CD4-positive, alpha-beta T cell treated with Interleukin-4 for 4 hours (primary cell): Measurements from ENCODE around the gene APOE.
"Not testable (repeated sequence)": the region's sequence is repeated elsewhere in the genome, so short reads cannot be mapped to it uniquely, and the experiment has no call there.

Experiments used
- DNase-seq: peaks from one replicate; pipeline ENCODE4 v3.0.0-alpha.2; 2020

APOE gene

GRCh38 chr19:44905437-44906160 lies at the start of gene APOE:
APOE (plus strand) TSS chr19:44905796; CDS start chr19:44906625, 829 bp downstream.
- no peak for DNase-seq

- no peak for DNase-seq
These were observed 49.0 kb upstream of the APOE start for GRCh38 chr19:44856421-44857083.

- no peak for DNase-seq
These were observed 47.8 kb upstream of the APOE start for GRCh38 chr19:44857837-44858236.

DNA sequence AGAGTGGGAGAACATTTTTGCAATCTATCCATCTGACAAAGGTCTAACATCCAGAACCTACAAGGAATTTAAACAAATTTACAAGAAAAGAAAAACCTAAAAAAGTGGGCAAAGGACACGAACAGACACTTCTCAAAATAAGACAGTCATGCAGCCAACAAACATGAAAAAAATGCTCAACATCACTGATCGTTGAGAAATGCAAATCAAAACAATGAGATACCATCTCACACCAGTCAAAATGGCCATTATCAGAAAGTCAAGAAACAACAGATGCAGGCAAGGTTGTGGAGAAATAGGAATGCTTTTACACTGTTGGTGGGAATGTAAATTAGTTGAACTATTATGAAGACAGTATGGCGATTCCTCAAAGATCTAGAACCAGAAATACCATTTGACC lies 44.0 kb upstream of the APOE start:
- not testable (repeated sequence) for DNase-seq

GRCh38 chr19:44863990-44864389 lies 41.6 kb upstream of the APOE start:
- DNase-seq = no peak

- no peak for DNase-seq
These were observed 40.3 kb upstream of the APOE start for GRCh38 chr19:44865196-44865767.

- DNase-seq = no peak
These were observed 38.9 kb upstream of the APOE start for GRCh38 chr19:44866664-44867063.

- DNase-seq = no peak
These were observed 38.0 kb upstream of the APOE start for GRCh38 chr19:44867578-44867977.

DNA sequence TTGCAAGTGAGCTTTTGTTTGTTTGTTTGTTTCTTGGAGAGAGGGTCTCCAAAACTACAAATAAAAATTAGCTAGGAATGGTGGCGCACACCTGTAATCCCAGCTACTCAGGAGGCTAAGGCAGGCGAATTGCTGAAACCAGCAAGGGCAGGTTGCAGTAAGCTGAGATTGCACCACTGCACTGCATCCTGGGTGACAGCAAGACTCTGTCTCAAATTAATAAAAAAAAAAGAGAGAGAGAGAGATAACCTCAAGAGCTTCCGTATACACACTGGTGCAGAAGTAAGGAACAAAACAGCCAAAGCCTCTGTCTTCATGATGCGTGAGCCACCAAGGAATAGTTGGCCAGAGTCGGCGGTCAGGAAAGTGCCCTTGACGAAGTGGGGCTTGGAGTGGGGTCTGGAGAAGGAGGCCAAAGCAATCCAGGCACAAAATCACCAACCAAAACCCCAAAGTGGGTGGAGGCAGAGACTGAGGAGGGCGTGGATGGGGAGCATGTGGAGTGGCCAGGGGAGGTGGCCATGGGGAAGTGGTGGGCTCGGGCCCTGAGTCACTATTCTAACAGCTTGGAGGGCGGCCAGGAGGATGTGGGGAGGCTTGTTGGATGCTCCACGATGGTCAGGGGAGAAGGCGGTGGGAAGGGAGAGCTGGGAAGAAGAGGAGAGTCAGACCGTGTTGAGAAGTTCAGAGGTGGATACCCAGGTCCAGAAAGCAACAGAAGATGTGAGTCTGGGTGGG lies 35.7 kb upstream of the APOE start:
- DNase-seq = no peak

DNA sequence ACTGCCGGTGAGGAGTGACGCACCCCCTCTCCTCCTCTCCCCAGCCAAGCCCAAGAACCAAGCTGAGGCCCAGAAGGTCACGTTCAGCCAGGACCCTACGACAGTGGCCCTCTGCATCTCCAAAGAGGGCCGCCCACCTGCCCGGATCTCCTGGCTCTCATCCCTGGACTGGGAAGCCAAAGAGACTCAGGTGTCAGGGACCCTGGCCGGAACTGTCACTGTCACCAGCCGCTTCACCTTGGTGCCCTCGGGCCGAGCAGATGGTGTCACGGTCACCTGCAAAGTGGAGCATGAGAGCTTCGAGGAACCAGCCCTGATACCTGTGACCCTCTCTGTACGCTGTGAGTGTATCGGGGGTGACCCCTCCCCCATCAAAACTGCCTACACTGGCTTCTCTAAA lies 33.8 kb upstream of the APOE start:
- no peak for DNase-seq

DNA sequence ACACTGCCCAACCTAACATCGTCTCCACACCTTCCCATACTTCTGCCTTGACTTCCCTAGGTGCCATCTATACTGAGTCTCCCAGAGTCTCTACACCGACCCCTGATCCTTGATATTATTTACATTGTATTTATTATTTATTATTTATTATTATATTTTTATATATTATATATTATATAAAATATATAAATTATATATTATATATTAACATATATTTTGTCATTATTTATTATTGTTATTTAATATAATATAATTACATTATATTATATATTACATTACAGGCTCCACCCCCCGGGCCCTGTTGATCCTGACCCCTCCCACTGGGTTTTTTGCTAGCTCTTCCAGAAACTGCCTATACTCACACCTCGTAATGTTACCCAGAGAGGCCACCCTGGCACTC lies 32.9 kb upstream of the APOE start:
- DNase-seq = no peak

DNA sequence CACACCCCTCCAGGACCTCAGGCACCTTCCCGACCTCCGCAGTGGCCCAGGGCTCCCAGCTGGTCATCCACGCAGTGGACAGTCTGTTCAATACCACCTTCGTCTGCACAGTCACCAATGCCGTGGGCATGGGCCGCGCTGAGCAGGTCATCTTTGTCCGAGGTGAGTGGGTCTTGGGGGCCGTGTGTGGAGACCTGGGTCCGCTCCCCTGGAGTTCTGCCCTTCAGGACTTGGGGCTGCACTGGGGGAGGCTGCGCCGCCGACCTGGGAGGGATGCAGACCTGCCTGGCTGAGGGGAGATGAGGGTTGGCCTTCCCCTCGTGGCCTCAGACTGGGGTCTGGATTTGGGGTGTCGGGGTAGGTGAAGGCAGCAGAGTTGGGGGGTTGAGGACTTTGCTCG lies 31.3 kb upstream of the APOE start:
- no peak for DNase-seq

DNA sequence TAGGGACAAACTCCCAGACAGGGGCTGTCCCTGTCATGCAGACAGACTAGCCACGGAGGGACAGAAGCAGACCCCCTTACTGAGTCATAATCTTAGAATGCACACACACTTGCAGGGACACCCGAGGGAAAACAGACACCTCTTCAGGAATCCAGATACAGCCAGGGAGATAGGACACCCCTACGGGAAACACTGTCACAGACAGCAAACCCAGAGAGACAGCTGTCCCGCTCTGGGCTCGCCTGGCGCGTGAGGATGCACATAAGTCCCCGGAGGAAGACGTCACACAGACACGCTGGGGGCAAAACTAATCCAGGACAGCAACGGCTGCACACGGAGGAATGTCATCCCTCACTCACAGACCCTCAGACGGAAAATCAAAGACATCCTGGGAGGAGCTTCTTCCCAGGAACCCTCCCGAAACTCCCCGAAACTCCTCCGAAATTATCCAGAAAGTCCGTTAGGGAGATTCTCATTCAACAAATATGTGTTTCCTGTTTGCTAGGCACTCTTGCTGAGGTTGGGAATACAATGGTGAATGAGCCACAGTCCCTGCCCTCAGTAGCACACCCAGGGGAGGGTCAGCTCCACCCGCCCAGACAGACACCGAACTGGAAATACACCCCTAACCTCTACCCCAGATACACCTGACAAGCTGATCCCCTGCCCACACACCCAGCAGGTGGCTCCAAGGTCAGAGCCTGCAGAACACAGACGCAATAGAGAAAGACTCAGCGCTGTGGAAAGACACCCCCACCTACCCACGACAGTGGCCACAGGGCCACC lies 29.7 kb upstream of the APOE start:
- no peak for DNase-seq

DNA sequence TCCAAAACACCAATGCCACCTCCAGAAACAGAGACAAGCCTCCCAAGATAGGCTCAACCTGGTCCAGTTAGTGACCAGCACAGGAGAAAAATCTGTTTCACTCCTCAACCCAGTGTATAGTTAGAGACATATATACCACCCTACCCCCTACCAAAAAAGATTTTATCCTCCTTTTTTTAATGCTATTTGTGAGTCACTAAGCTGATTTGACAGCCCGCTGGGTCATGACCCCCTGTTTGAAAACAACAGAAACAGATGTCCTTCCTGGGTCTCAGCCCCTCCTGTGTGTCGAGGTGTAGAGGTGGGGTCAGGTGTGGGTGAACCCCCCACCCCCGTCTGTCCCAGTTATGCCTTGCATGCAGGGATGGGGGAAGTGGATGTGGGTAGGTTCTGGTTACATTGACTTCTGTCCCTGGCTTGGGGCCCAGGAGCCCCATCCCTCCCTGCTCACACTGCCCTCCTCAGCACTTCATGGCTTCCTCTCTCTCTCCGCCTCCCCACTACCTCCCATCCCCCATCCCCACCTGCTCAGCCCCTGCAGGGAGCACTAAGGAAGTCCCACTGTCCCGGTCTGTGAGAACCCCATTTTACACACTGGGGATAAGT lies 28.6 kb upstream of the APOE start:
- DNase-seq = no peak

DNA sequence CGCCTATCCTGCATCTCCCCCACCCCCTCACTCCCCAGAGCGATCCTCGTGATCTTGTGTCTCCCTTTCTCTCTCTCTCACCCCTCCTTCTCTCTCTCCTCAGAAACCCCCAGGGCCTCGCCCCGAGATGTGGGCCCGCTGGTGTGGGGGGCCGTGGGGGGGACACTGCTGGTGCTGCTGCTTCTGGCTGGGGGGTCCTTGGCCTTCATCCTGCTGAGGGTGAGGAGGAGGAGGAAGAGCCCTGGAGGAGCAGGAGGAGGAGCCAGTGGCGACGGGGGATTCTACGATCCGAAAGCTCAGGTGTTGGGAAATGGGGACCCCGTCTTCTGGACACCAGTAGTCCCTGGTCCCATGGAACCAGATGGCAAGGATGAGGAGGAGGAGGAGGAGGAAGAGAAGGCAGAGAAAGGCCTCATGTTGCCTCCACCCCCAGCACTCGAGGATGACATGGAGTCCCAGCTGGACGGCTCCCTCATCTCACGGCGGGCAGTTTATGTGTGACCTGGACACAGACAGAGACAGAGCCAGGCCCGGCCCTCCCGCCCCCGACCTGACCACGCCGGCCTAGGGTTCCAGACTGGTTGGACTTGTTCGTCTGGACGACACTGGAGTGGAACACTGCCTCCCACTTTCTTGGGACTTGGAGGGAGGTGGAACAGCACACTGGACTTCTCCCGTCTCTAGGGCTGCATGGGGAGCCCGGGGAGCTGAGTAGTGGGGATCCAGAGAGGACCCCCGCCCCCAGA lies 27.3 kb upstream of the APOE start:
- no peak for DNase-seq

DNA sequence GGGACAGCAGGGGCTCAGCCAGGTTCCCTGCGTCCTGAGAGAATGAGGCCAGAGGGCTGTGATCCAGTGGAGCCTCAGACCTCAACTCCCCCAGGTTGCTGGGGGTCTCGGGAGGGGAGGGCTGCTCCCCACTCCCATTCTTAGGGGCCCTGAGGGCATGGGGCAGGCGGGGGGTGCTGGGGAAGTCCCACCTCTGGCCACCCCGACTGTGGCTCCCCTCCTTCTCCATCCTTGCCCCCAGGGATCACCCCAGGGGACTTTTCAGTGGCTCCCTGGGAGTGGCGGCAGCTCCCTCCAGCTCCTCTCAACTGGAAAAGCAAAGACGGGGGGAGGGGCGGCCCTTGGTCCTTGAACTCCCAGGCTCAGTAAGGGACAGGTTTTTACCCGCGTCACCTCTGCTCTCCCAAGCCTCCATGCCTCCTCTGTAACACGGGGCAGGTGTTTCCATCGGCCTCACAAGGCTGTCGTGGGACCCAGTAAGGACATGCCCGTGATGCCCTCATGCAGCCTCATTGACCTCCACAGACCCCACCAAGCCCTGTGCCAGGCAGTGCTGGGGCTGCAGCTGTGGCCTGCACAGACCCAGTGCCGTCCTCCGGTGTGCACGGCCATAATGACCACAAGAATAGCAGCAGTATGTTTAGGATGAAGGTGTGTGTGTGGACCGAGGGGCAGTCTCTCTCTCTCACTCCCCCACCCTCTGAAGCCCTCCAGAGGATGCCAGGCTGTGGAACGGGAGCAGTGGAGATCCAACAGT lies 26.1 kb upstream of the APOE start:
- no peak for DNase-seq

GRCh38 chr19:44882063-44882462 lies 23.5 kb upstream of the APOE start:
- no peak for DNase-seq

DNA sequence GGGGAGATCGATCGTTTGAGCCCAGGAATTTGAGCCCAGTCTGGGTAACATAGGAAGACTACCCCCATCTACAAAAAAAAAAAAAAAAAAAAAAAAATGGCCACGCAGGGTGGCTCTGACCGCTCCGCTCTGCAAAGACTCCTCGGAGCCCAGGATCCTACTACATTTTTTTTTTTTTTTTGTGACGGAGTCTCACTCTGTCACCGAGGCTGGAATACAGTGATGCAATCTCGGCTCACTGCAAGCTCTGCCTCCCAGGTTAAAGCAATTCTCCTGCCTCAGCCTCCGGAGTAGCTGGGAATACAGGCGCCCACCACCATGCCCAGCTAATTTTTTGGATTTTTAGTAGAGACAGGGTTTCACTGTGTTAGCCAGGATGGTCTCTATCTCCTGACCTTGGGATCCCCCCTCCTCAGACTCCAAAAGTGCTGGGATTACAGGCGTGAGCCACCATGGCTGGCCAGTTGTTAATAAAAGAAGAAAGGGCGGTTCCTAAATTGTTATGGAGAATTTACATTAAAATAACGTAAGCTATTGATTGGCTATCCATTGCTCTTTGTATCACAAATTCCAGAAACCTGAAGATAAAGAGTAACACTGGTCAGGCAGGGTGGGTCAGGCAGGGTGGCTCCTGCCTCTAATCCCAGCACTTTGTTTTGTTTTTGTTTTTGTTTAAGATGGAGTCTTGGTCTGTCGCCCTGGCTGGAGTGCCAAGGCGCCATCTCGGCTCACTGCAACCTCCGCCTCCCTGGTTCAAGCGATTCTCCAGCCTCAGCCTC lies 22.8 kb upstream of the APOE start:
- DNase-seq = not testable (repeated sequence)

- DNase-seq = no peak
These were observed 21.7 kb upstream of the APOE start for GRCh38 chr19:44883922-44884321.

- no peak for DNase-seq
These were observed 21.0 kb upstream of the APOE start for GRCh38 chr19:44884566-44884965.
